Thymus (tissue), 11 donors: ENCODE data around the gene AUTS2. TPM values are rescaled to one million over a fixed set of nuclear protein-coding genes. Genes with fewer than 3 reads are reported as not detected.

Source experiments
- DNase-seq, 9 donors: peaks; one replicate each; pipeline ENCODE4 v3.0.0-alpha.2; 2013; ENCODE audit warnings: low spot score in 9 of 9, low read depth in 6 of 9, missing footprints in 1 of 9
- H3K27ac ChIP-seq, 2 donors: one replicate each; pipeline ENCODE4 v1.5.1; 2013; ENCODE audit warnings: control low read depth in 1 of 2, low read depth in 1 of 2, low read length in 1 of 2, mild to moderate bottlenecking in 1 of 2, moderate library complexity in 1 of 2
- H3K27me3 ChIP-seq, 2 donors: one replicate each; pipeline ENCODE4 v1.5.1; 2013; ENCODE audit warnings: low read length in 1 of 2; ENCODE audit not compliant: control insufficient read depth in 2 of 2, insufficient read depth in 1 of 2
- H3K36me3 ChIP-seq, 2 donors: one replicate each; pipeline ENCODE4 v1.5.1; 2013; ENCODE audit warnings: low read length in 1 of 2, mild to moderate bottlenecking in 1 of 2, moderate library complexity in 1 of 2; ENCODE audit not compliant: control insufficient read depth in 2 of 2, insufficient read depth in 2 of 2
- H3K4me1 ChIP-seq, 2 donors: one replicate each; pipeline ENCODE4 v1.5.1; 2013; ENCODE audit warnings: low read length in 2 of 2; ENCODE audit not compliant: control insufficient read depth in 2 of 2, insufficient read depth in 2 of 2
- H3K4me3 ChIP-seq, 2 donors: one replicate each; pipeline ENCODE4 v1.5.1; 2013; ENCODE audit warnings: low read length in 2 of 2, control low read depth in 1 of 2, mild to moderate bottlenecking in 1 of 2
- H3K9me3 ChIP-seq, 2 donors: one replicate each; pipeline ENCODE4 v1.5.1; 2013; ENCODE audit warnings: low read length in 1 of 2, mild to moderate bottlenecking in 1 of 2; ENCODE audit not compliant: control insufficient read depth in 2 of 2, insufficient read depth in 1 of 2
- WGBS: extraction: QIAGEN DNeasy Blood & Tissue Kit; methylation state at CpG from one replicate; pipeline ENCODE4 v1.1.7; 2013; 5-methylcytosine and 5-hydroxymethylcytosine counted together
- polyA plus RNA-seq: library from polyadenylated mRNA; stranded (reverse); fragments of 200-250 nt; gene quantifications from one replicate; pipeline ENCODE4 v1.2.3, GENCODE V29; 2013
- total RNA-seq: library from RNA; stranded (reverse); fragments of 120-200 nt; gene quantifications from one replicate; pipeline ENCODE4 v1.2.4, GENCODE V29; 2013
- donor health status: healthy.

AUTS2 gene
- total and polyA plus RNA-seq, 2 donors = 9.2 to 17.1 TPM

DNA sequence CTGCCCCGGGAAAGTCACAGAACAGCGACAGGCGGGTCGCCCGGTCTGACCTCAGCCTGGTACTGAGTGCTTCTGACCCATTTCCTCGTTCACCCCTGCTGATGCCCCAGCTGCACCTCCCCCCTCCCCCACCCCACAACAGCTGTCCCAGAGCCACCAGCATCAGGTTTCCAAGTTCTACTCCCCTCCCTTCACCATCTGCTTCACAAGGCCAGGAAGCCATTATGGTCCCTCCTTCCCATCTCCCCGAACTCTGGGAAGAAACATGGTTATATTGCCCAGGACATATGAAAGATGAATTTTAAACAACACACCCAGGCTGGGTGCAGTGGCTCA, 1231.8 kb downstream of the AUTS2 start:
- Histone ChIP-seq H3K9me3 (no peaks in the 10 kb centered on the region), H3K27ac (no peak overlapping the region), H3K36me3 (no peaks in the 10 kb centered on the region), H3K4me1 (peaks cover 0 to 5% of the 10 kb centered on the region in 2 donors), H3K27me3 (peaks cover 6 to 9% of the 10 kb centered on the region in 2 donors), H3K4me3 (no peak overlapping the region)
- DNase-seq = no peak
- 61% methylated on average over 7 of the region's 7 CpGs for WGBS

DNA sequence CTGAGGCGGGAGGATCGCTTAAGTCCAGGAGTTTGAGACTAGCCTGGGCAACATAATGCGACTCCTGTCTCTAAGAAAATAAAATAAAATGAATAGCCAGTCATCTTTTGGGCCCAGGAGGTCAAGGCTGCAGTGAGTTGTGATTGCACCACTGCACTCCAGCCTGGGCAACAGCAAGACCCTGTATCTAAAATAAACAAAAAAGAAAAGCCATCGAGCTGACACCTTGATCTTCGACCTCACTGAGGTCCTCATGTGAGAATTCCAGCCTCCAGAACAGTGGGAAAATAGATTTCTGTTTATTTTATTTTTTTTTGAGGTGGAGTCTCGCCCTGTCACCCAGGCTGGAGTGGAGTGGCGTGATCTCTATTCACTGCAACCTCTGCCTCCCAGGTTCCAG, 1232.2 kb downstream of the AUTS2 start:
- 93% methylated on average over 7 of the region's 7 CpGs for WGBS
- H3K9me3 ChIP-seq = peaks cover under 1 to 1% of the 10 kb centered on the region in 2 donors
- H3K4me1 ChIP-seq = peaks cover 0 to 5% of the 10 kb centered on the region in 2 donors
- H3K4me3 ChIP-seq = no peak overlapping the region
- no peak overlapping the region for H3K27ac ChIP-seq
- peaks cover 6 to 9% of the 10 kb centered on the region in 2 donors for H3K27me3 ChIP-seq
- DNase-seq = no peak
- no peaks in the 10 kb centered on the region for H3K36me3 ChIP-seq

DNA sequence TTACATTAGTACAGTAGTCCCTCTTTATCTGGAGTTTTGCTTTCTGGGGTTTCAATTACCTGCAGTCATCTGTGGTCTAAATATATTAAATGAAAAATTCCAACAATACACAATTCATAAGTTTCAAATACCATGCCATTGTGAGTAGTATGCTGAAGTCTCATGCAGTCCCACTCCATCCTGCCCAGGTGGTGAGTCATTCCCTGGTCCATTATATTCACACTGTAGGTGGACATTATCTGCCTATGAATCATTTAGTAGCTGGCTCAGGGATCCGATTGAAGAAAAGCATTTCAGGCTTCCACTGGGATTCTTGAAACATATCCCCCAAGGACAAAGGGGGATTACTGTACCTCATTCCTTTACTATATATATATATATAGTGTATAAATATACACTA, 1235.5 kb downstream of the AUTS2 start:
- H3K27ac ChIP-seq = no peak overlapping the region
- no peak overlapping the region for H3K4me3 ChIP-seq
- 90% methylated on average over 1 of the region's 1 CpG for WGBS
- no peaks in the 10 kb centered on the region for H3K36me3 ChIP-seq
- peaks cover 0 to 5% of the 10 kb centered on the region in 2 donors for H3K4me1 ChIP-seq
- H3K27me3 ChIP-seq = peaks cover 6 to 9% of the 10 kb centered on the region in 2 donors
- no peak for DNase-seq
- peaks cover 1 to 3% of the 10 kb centered on the region in 2 donors for H3K9me3 ChIP-seq

DNA sequence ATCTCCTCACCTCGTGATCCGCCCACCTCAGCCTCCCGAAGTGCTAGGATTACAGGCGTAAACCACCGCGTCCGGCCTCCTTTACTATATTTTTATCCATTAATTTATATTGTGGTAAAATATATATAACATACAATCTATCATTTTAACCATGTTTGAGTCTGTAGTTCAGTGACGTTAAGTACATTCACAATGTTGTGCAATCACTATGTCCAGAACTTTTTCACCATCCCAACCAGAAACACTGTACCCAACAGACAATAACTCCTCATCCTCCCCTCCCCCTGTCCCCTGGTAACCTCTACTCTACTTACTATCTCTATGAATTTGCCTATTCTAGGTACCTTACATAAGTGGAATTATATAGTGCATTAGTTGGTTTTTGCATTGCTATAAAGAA, 1236.1 kb downstream of the AUTS2 start:
- Histone ChIP-seq H3K4me3 (no peak overlapping the region), H3K27me3 (peaks cover 5 to 7% of the 10 kb centered on the region in 2 donors), H3K9me3 (peaks cover 1 to 3% of the 10 kb centered on the region in 2 donors), H3K27ac (no peak overlapping the region), H3K4me1 (peaks cover 0 to 3% of the 10 kb centered on the region in 2 donors), H3K36me3 (no peaks in the 10 kb centered on the region)
- WGBS = 98% methylated on average over 8 of the region's 8 CpGs
- no peak for DNase-seq

DNA sequence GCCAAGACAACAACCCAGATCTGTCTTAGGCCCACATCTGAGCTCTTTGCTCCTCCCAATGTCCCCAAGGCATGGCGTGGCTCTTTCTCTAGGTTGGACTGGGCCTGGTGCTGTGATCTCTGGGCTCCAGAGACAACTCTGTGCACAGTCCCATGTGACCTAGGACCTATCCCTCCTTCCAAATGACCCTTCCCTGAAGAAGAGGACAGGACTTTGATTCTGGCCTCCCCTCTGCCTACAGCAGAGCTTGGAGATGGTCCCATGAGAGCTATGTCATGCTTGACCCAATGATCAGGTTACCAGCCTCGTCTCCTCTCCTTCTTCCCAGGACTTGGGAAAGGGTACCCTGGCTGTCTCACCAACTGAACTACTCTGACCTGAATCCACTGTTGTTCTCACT, 1237.4 kb downstream of the AUTS2 start:
- H3K27me3 ChIP-seq = peaks cover 0 to 2% of the 10 kb centered on the region in 2 donors
- no peak overlapping the region for H3K4me3 ChIP-seq
- H3K4me1 ChIP-seq = no peaks in the 10 kb centered on the region
- H3K36me3 ChIP-seq = no peaks in the 10 kb centered on the region
- peaks cover 1 to 3% of the 10 kb centered on the region in 2 donors for H3K9me3 ChIP-seq
- H3K27ac ChIP-seq = no peak overlapping the region
- DNase-seq = no peak
- 93% methylated on average over 2 of the region's 2 CpGs for WGBS

DNA sequence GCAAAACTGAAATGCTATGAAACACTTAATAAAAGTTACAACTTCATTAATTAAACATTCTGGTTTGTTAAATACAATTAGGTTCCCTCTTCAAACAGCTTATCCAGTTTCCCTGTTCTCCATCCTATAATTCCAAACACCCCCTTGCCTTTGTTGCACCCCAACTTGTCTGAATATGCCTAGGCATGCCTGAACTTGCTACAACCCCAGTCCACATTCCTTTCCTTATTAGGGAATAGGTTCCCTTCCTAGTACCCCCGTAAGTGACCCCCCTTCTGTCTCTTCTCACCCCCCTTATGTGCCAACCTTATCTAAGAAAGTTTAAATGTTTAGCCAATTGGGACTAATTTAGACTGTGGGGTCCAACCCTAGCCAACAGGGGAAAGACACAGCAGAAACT, 1238.0 kb downstream of the AUTS2 start:
- Histone ChIP-seq H3K36me3 (no peaks in the 10 kb centered on the region), H3K4me3 (no peak overlapping the region), H3K4me1 (no peaks in the 10 kb centered on the region), H3K27me3 (no peaks in the 10 kb centered on the region), H3K27ac (no peak overlapping the region), H3K9me3 (peaks cover 1 to 3% of the 10 kb centered on the region in 2 donors)
- WGBS = 88% methylated on average over 1 of the region's 1 CpG
- DNase-seq = no peak

DNA sequence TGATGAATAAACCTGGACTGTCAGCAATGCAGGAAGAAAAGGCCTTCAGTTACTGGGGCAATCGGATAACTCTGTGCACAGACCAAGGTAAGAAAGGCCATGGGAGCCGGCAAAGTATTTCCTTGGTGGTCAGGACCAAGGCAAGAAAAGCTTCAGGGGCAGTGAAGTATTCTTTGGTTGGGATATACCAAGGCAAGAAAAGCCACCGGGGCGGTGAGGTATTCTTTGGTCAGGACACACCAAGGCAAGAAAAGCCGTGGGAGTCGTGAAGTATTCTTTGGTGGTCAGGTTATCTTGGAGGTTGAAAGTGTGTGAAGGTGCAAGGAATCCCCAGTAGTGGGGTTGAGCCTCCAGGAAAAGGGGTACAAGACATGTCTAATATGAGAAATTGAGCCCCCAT, 1238.7 kb downstream of the AUTS2 start:
- 96% methylated on average over 6 of the region's 6 CpGs for WGBS
- no peak for DNase-seq
- Histone ChIP-seq H3K27me3 (no peaks in the 10 kb centered on the region), H3K36me3 (no peaks in the 10 kb centered on the region), H3K4me3 (no peak overlapping the region), H3K27ac (no peak overlapping the region), H3K4me1 (no peaks in the 10 kb centered on the region), H3K9me3 (peaks cover 1 to 3% of the 10 kb centered on the region in 2 donors)

DNA sequence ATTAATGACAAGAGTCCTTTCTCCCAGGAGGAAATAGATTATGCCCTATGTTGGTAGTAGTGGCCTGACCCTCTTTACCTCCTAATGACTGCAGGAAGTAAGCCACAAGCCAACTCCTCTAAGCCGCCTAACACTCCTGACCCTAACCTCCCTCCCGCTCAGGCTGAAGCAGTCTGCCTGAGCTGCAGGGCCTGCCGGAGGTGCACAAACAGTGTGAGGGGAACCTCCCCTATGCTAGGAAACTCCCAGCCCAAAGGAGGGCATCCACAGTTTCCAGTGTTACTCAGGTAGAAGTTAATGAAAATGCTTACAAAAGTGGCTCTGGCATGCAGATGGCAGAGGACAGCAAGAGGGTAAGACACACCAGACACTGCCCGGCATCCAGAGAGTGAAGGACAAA, 1239.3 kb downstream of the AUTS2 start:
- Histone ChIP-seq H3K27me3 (no peaks in the 10 kb centered on the region), H3K36me3 (no peaks in the 10 kb centered on the region), H3K9me3 (peaks cover 1 to 3% of the 10 kb centered on the region in 2 donors), H3K4me3 (no peak overlapping the region), H3K4me1 (no peaks in the 10 kb centered on the region), H3K27ac (no peak overlapping the region)
- DNase-seq = no peak
- WGBS = 94% methylated on average over 4 of the region's 4 CpGs

DNA sequence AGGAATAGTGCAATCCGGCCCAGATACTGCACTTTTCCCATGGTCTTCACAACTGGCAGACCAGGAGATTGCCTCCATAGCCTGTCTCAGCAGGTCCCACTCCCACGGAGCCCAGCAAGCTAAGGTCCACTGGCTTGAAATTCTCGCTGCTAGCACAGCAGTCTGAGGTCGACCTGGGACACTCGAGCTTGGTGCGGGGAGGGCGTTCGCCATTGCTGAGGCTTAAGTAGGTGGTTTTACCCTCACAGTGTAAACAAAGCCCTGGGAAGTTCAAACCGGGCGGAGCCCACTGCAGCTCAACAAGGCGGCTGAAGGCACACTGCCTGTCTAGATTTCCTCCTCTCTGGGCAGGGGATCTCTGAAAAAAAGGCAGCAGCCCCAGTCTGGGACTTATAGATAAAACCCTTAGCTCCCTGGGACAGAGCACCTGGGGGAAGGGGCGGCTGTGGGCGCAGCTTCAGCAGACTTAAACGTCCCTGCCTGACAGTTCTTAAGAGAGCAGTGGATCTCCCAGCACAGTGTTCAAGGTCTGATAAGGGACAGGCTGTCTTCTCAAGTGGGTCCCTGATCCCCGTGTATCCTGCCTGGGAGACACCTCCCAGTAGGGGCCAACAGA, 1240.1 kb downstream of the AUTS2 start:
- H3K4me3 ChIP-seq = no peak overlapping the region
- peaks cover 1 to 3% of the 10 kb centered on the region in 2 donors for H3K9me3 ChIP-seq
- DNase-seq = no peak
- H3K4me1 ChIP-seq = no peaks in the 10 kb centered on the region
- H3K27me3 ChIP-seq = no peaks in the 10 kb centered on the region
- H3K36me3 ChIP-seq = no peaks in the 10 kb centered on the region
- H3K27ac ChIP-seq = no peak overlapping the region
- WGBS = 75% methylated on average over 15 of the region's 15 CpGs
